LoVo (cell line): ENCODE measurements around the gene SBK3.
"Not testable (repeated sequence)": the region's sequence is repeated elsewhere in the genome, so short reads cannot be mapped to it uniquely, and the experiment has no call there.

ENCODE experiments used
- DNase-seq: peaks from one replicate; pipeline ENCODE4 v3.0.0-alpha.2; 2016; ENCODE audit warnings: low spot score

The SBK3 gene

GRCh38 chr19:55545443-55545842 lies at the start of gene SBK3:
SBK3 (minus strand) TSS chr19:55545543; CDS start chr19:55545543, 0 bp downstream.
- DNase-seq, result no peak

- no peak for DNase-seq
Observed at GRCh38 chr19:55593096-55593772, 47.9 kb upstream of the SBK3 start.

GRCh38 chr19:55592391-55593090 lies 47.2 kb upstream of the SBK3 start:
- no peak for DNase-seq

GRCh38 chr19:55591555-55591954 lies 46.2 kb upstream of the SBK3 start:
- DNase-seq, result no peak

GRCh38 chr19:55590617-55591016 lies 45.3 kb upstream of the SBK3 start:
- peak; percentile 13 for DNase-seq

GRCh38 chr19:55590109-55590508 lies 44.8 kb upstream of the SBK3 start:
- DNase-seq, result no peak

- no peak for DNase-seq
Observed at GRCh38 chr19:55588738-55589137, 43.4 kb upstream of the SBK3 start.

- DNase-seq, result peak; percentile 92
Observed at GRCh38 chr19:55586976-55587668, 41.8 kb upstream of the SBK3 start.

GRCh38 chr19:55585658-55586339 lies 40.5 kb upstream of the SBK3 start:
- DNase-seq, result no peak

GRCh38 chr19:55584871-55585270 lies 39.5 kb upstream of the SBK3 start:
- DNase-seq, result no peak

- DNase-seq, result not testable (repeated sequence)
Observed at GRCh38 chr19:55583897-55584296, 38.6 kb upstream of the SBK3 start.

- DNase-seq, result not testable (repeated sequence)
Observed at GRCh38 chr19:55582284-55582683, 36.9 kb upstream of the SBK3 start.

GRCh38 chr19:55581823-55582223 lies 36.5 kb upstream of the SBK3 start:
- no peak for DNase-seq

GRCh38 chr19:55581145-55581822 lies 35.9 kb upstream of the SBK3 start:
- DNase-seq, result no peak

- peak; percentile 85 for DNase-seq
Observed at GRCh38 chr19:55580628-55581144, 35.3 kb upstream of the SBK3 start, which contains the start of gene ZNF579. ZNF579 (minus strand) TSS chr19:55580848; CDS start chr19:55579639, 1,209 bp downstream.

- DNase-seq, result no peak
Observed at GRCh38 chr19:55579766-55580621, 34.7 kb upstream of the SBK3 start.

- DNase-seq, result no peak
Observed at GRCh38 chr19:55578761-55579747, 33.7 kb upstream of the SBK3 start.

GRCh38 chr19:55578031-55578760 lies 32.9 kb upstream of the SBK3 start:
- no peak for DNase-seq

- DNase-seq, result no peak
Observed at GRCh38 chr19:55576746-55577145, 31.4 kb upstream of the SBK3 start.
